GM23248 (cell line): Measurements from ENCODE around the gene TMEM131.

Experiments
- EZH2 ChIP-seq: fragments of 200-600 bp; sonication (generic); IDR thresholded peaks from 2 replicates; pipeline ENCODE4 v1.6.1; 2018; ENCODE audit warnings: antibody characterized with exemption, mild to moderate bottlenecking; ENCODE audit not compliant: insufficient read depth, poor library complexity, severe bottlenecking
- EZH2phosphoT487 ChIP-seq: fragments of 200-600 bp; sonication (generic); IDR thresholded peaks from 2 replicates; pipeline ENCODE4 v1.6.1; 2018; ENCODE audit warnings: antibody characterized with exemption, moderate library complexity, mild to moderate bottlenecking, low read depth; ENCODE audit not compliant: insufficient read depth

- TF ChIP-seq EZH2 = no peak
- no peak for TF ChIP-seq EZH2phosphoT487
These were observed 10.6 kb upstream of the TMEM131 start for GRCh38 chr2:98006378-98006777.
